ENCODE data around the gene CPM.

DNA sequence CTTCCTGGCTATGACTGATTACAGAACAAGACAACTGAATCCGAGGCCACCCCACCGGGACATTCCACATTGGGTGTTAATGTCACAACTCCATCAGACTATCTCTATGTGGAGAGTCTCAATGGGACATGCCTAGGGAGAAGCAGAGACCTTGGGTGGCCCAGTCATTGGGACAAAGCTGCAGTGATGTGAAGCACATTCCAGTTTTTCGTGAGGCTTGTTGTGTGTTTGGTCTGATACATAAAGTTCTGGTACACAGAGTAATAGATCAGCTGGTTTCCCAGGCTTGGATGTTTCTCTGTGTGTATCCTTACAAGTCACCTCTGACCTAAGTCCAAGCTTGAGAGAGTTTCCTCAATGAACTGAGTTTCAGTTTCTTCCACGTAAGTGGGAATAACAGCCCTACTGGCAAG lies 42.3 kb downstream of the CPM start:
- TF ChIP-seq EZH2 (IDR thresholded peaks at IDR 0.05; ENCODE audit: low read depth) = no peak
- TF ChIP-seq, protein P1, sequence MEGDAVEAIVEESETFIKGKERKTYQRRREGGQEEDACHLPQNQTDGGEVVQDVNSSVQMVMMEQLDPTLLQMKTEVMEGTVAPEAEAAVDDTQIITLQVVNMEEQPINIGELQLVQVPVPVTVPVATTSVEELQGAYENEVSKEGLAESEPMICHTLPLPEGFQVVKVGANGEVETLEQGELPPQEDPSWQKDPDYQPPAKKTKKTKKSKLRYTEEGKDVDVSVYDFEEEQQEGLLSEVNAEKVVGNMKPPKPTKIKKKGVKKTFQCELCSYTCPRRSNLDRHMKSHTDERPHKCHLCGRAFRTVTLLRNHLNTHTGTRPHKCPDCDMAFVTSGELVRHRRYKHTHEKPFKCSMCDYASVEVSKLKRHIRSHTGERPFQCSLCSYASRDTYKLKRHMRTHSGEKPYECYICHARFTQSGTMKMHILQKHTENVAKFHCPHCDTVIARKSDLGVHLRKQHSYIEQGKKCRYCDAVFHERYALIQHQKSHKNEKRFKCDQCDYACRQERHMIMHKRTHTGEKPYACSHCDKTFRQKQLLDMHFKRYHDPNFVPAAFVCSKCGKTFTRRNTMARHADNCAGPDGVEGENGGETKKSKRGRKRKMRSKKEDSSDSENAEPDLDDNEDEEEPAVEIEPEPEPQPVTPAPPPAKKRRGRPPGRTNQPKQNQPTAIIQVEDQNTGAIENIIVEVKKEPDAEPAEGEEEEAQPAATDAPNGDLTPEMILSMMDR (conservative IDR thresholded peaks at IDR 0.05) = no peak
